HepG2 (cell line): ENCODE data around the gene CAMTA1. TPM values are rescaled to one million over a fixed set of nuclear protein-coding genes. Genes with fewer than 3 reads are reported as not detected.

ENCODE experiments used
- ATAC-seq: fragments of 200-7000 bp; cut with Tn5 transposase; 3 replicates; pipeline ENCODE4 v1.9.1; 2020; ENCODE audit warnings: mild to moderate bottlenecking, moderate library complexity
- BruUV-seq: library from RNA; stranded (reverse); fragments of 400-500 nt; replicated peaks from 2 replicates; lab custom pipeline; 2021; lab: Mats Ljungman, UMichigan
- CTCF ChIA-PET: fragments of 300-600 bp; formaldehyde crosslinking; extraction: SDS; loops from one replicate; lab custom pipeline; 2021; ENCODE audit warnings: low total read pairs, inconsistent platforms, low intra/inter-chr PET ratio; lab: Yijun Ruan, JAX
- POLR2A ChIA-PET: fragments of 350-600 bp; sonication (Branson Sonifier 250); formaldehyde crosslinking; loops from one replicate; lab custom pipeline; 2020; ENCODE audit warnings: antibody characterized with exemption, inconsistent platforms; lab: Yijun Ruan, JAX
- DNase-seq: peaks from one replicate; pipeline ENCODE4 v3.0.0-alpha.2; 2015; ENCODE audit warnings: low spot score
- FAIRE-seq: peaks from 3 replicates; lab custom pipeline; 2011; peaks lifted over from hg19 to GRCh38; lab: Jason Lieb, UNC
- H2AFZ ChIP-seq: one replicate; pipeline ENCODE4 v1.6.1; 2011; ENCODE audit warnings: low read length, inconsistent platforms
- H3K27ac ChIP-seq: fragments of 300-600 bp; 3 replicates; pipeline ENCODE4 v1.8.0; 2011; ENCODE audit warnings: mixed run types, mild to moderate bottlenecking, mixed read lengths, low read length, inconsistent platforms; ENCODE audit not compliant: insufficient read depth; ENCODE audit errors: extremely low read length
- H3K27me3 ChIP-seq, 2 experiments: fragments of 200-600 bp in 1 of 2; 2 replicates in 1 of 2; 3 replicates in 1 of 2; pipeline versions ENCODE4 v1.6.0 to v1.8.0; 2011; ENCODE audit warnings: low read length in 2 of 2, mild to moderate bottlenecking in 2 of 2, moderate library complexity in 2 of 2, inconsistent platforms in 1 of 2; ENCODE audit not compliant: insufficient read depth in 2 of 2, control insufficient read depth in 1 of 2
- H3K36me3 ChIP-seq, 2 experiments: fragments of 200-600 bp in 1 of 2; replicated peaks in 1 of 2; 2 replicates in 1 of 2; 3 replicates in 1 of 2; pipeline versions ENCODE4 v1.5.1 to v1.8.0; 2011; ENCODE audit warnings: low read length in 2 of 2, inconsistent platforms in 1 of 2; ENCODE audit not compliant: insufficient read depth in 2 of 2, control insufficient read depth in 1 of 2
- H3K4me1 ChIP-seq: 2 replicates; pipeline ENCODE4 v1.5.1; 2012; ENCODE audit warnings: low read length, inconsistent platforms; ENCODE audit not compliant: insufficient read depth
- H3K4me2 ChIP-seq: 2 replicates; pipeline ENCODE4 v1.6.0; 2011; ENCODE audit warnings: low read depth, low read length, inconsistent platforms
- H3K4me3 ChIP-seq, 3 experiments: fragments of 200-600 bp in 1 of 3; sonication (generic), shearing (Covaris generic) in 1 of 3; replicated peaks in 1 of 3; 2 replicates each; pipeline ENCODE4 v1.5.1; 2011 to 2016; ENCODE audit warnings: low read length in 3 of 3, inconsistent platforms in 2 of 3, low read depth in 2 of 3, mild to moderate bottlenecking in 2 of 3, control low read depth in 1 of 3, mixed read lengths in 1 of 3; ENCODE audit not compliant: insufficient read depth in 1 of 3
- H3K79me2 ChIP-seq: one replicate; pipeline ENCODE4 v1.6.1; 2011; ENCODE audit warnings: low read length, inconsistent platforms; ENCODE audit not compliant: insufficient read depth
- H3K9ac ChIP-seq: 2 replicates; pipeline ENCODE4 v1.6.0; 2011; ENCODE audit warnings: mild to moderate bottlenecking, low read depth, low read length, inconsistent platforms; ENCODE audit not compliant: insufficient read depth
- H3K9me3 ChIP-seq: 2 replicates; pipeline ENCODE4 v1.5.1; 2012; ENCODE audit warnings: mild to moderate bottlenecking, low read length
- H4K20me1 ChIP-seq: 2 replicates; pipeline ENCODE4 v1.6.0; 2011; ENCODE audit warnings: inconsistent platforms, mild to moderate bottlenecking, low read length, moderate library complexity; ENCODE audit not compliant: insufficient read depth
- CENPBD1 ChIP-seq: sonication (generic); formaldehyde crosslinking; IDR thresholded peaks from 2 replicates; pipeline ENCODE4 v1.8.0; 2022; ENCODE audit warnings: missing genetic modification reagents, low read depth, mild to moderate bottlenecking, borderline replicate concordance
- DNMT1 ChIP-seq: sonication (generic); formaldehyde crosslinking; IDR thresholded peaks from 2 replicates; pipeline ENCODE4 v1.5.1; 2020; ENCODE audit warnings: mild to moderate bottlenecking, missing genetic modification reagents
- GABPA ChIP-seq, 2 experiments: IDR thresholded peaks; 2 replicates each; pipeline ENCODE4 v1.6.1; 2011 to 2016; ENCODE audit warnings: low read depth in 2 of 2, low read length in 1 of 2, missing biosample characterization in 1 of 2, missing genetic modification characterization in 1 of 2
- HOXA5 ChIP-seq: sonication (generic); formaldehyde crosslinking; IDR thresholded peaks from 2 replicates; pipeline ENCODE4 v1.4.0; 2020; ENCODE audit warnings: missing genetic modification reagents
- POGK ChIP-seq: sonication (generic); formaldehyde crosslinking; conservative IDR thresholded peaks from 2 replicates; pipeline ENCODE4 v1.8.0; 2022; ENCODE audit warnings: mild to moderate bottlenecking, moderate library complexity, missing genetic modification reagents
- SMAD3 ChIP-seq: sonication (generic); formaldehyde crosslinking; IDR thresholded peaks from 2 replicates; pipeline ENCODE4 v1.4.0; 2020; ENCODE audit warnings: missing genetic modification reagents
- ZNF562 ChIP-seq: sonication (generic); formaldehyde crosslinking; IDR thresholded peaks from 2 replicates; pipeline ENCODE4 v1.8.0; 2022; ENCODE audit warnings: missing genetic modification reagents, borderline replicate concordance
- ZNF883 ChIP-seq: sonication (generic); formaldehyde crosslinking; IDR thresholded peaks from 2 replicates; pipeline ENCODE4 v1.5.1; 2020; ENCODE audit warnings: mild to moderate bottlenecking, missing genetic modification reagents; ENCODE audit errors: not compliant biosample characterization
- WGBS: methylation state at CpG from one replicate; pipeline ENCODE4 v1.1.6; 2017; ENCODE audit warnings: low lambda C conversion rate; 5-methylcytosine and 5-hydroxymethylcytosine counted together
- in situ Hi-C: cut with HindIII; loops from 2 replicates; pipeline ENCODE4 v1.10.0; 2017; ENCODE audit warnings: low pct_unique_long_range_greater_than_20kb; ENCODE audit not compliant: extremely low pct_ligation_motif_present
- intact Hi-C: fragments of 100-400 bp; cut with micrococcal nuclease; formaldehyde crosslinking; loops from one replicate; pipeline ENCODE4 v1.10.0; 2022; ENCODE audit not compliant: unreplicated experiment
- polyA plus RNA-seq, 8 experiments: library from polyadenylated mRNA; depleted of rRNA in 3 of 8; stranded (reverse) in 7 of 8; unstranded in 1 of 8; fragments of >200 nt; fragmentation: Illumina TruSeq in 4 of 8; extraction: Trizol in 4 of 8; gene quantifications; 2 replicates each; pipeline versions ENCODE4 v1.2.1 to v1.2.3, GENCODE V29; 2011 to 2016; ENCODE audit warnings: low read depth in 4 of 8, missing spikeins in 1 of 8, mixed read lengths in 1 of 8; ENCODE audit not compliant: insufficient read depth in 1 of 8
- total RNA-seq, 5 experiments: library from RNA; depleted of rRNA; stranded (reverse); fragments of >200 nt; fragmentation: Illumina TruSeq; extraction: Trizol; gene quantifications; 2 replicates each; pipeline ENCODE4 v1.2.3, GENCODE V29; 2016; ENCODE audit warnings: low read depth in 1 of 5

The CAMTA1 gene
- total and polyA plus RNA-seq, 2 of the 13 experiments (the other 11 are each of a cell fraction or from before 2014, with no cell fraction given), result 25.0 to 36.4 TPM

GRCh38 chr1:6823793-6824192 is 38.5 kb downstream of the CAMTA1 start (continued):
- TF ChIP-seq CENPBD1 (CRISPR knock-in tag) (no peak), GABPA (IDR thresholded peaks at IDR 0.05; ENCODE audit: low read depth, low read length) (no peak), GABPA (CRISPR knock-in tag; IDR thresholded peaks at IDR 0.05; ENCODE audit: low read depth) (no peak), ZNF883 (CRISPR knock-in tag) (no peak), ZNF562 (CRISPR knock-in tag) (no peak)

- intact Hi-C loops, result no loop called here
- no TSS peak for BruUV-seq
- no peaks in the 10 kb centered on the region for H3K27me3 ChIP-seq
- TF ChIP-seq SMAD3 (CRISPR knock-in tag) (no peak), HOXA5 (CRISPR knock-in tag) (no peak), POGK (no peak), DNMT1 (CRISPR knock-in tag) (no peak)
- ChIA-PET POLR2A (no interaction called here), CTCF (no interaction called here)
- H3K4me3 ChIP-seq, result no peak overlapping the region
- H3K4me1 ChIP-seq, result peaks cover 48% of the 10 kb centered on the region
- WGBS, result 98% methylated on average over 6 of the region's 6 CpGs
- H3K79me2 ChIP-seq, result peaks cover 9% of the 10 kb centered on the region
- H3K36me3 ChIP-seq, result peaks cover 2 to 4% of the 10 kb centered on the region in 2 experiments; a peak in 2 of 5 replicates
- H3K27ac ChIP-seq, result no peak overlapping the region
- H3K4me2 ChIP-seq, result no peak overlapping the region
- H2AFZ ChIP-seq, result no peak overlapping the region
- in situ Hi-C loops, result no loop called here
- no peaks in the 10 kb centered on the region for H4K20me1 ChIP-seq
- H3K9ac ChIP-seq, result no peak overlapping the region
- no peak for ATAC-seq
- no peaks in the 10 kb centered on the region for H3K9me3 ChIP-seq
- DNase-seq, result no peak
- no peak for FAIRE-seq
These were observed 39.6 kb downstream of the CAMTA1 start for GRCh38 chr1:6824665-6825368.
